GM12878 (cell line): ENCODE data around the gene NSG1.

ENCODE experiments used
- CTCF ChIP-seq, 3 experiments: IDR thresholded peaks in 2 of 3; conservative IDR thresholded peaks in 1 of 3; 2 replicates each; pipeline ENCODE4 v1.5.1; 2011; ENCODE audit warnings: low read depth in 3 of 3, low read length in 3 of 3, mild to moderate bottlenecking in 3 of 3, control low read depth in 2 of 3, moderate library complexity in 2 of 3, inconsistent platforms in 1 of 3, mixed read lengths in 1 of 3; ENCODE audit not compliant: control insufficient read depth in 2 of 3, insufficient read depth in 1 of 3; ENCODE audit errors: extremely low read depth in 1 of 3
- TF ChIP-seq, protein P1 (sequence below): fragments of 450-650 bp; IDR thresholded peaks from 2 replicates; pipeline ENCODE4 v1.6.1; 2017; ENCODE audit warnings: mild to moderate bottlenecking, moderate library complexity

DNA sequence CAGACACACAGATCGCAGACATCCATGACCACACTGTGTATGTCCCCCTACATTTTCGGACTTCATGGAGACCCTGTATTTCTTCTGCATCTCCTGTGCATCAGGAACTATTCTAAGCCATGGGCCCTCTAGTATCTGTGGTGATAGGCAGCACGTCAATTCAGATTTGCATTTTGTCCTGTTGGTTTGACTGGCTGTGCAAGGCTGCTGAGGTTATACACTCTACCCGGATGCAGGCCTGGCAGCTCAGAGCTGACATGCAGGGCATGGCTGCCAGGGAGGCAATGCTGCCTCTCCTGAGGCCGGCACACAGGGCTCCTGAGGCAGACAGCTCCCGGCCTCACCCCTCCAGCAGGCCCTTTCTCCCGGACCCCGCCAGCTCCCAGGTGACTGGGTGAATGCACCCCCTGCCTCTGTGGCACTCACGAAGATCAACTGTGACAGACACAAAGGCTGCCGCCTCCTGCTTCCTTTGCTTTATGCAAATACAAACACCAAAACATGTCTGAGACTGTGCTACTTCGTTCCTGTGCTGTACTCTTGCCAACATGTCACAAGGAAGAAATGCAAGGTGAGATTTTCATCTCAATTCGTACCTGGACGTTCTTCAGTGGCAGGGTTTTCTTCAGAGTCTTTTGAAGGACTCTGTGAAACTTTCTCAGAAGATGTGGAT is 51.0 kb downstream of the NSG1 start:
- TF ChIP-seq CTCF (IDR thresholded peaks at IDR 0.05 in 2 of 3, conservative IDR thresholded peaks at IDR 0.05 in 1 of 3; ENCODE audit: control insufficient read depth in 2 of 3, extremely low read depth in 1 of 3, insufficient read depth in 1 of 3, low read depth in 3 of 3, low read length in 3 of 3) = no peak
- TF ChIP-seq, protein P1, sequence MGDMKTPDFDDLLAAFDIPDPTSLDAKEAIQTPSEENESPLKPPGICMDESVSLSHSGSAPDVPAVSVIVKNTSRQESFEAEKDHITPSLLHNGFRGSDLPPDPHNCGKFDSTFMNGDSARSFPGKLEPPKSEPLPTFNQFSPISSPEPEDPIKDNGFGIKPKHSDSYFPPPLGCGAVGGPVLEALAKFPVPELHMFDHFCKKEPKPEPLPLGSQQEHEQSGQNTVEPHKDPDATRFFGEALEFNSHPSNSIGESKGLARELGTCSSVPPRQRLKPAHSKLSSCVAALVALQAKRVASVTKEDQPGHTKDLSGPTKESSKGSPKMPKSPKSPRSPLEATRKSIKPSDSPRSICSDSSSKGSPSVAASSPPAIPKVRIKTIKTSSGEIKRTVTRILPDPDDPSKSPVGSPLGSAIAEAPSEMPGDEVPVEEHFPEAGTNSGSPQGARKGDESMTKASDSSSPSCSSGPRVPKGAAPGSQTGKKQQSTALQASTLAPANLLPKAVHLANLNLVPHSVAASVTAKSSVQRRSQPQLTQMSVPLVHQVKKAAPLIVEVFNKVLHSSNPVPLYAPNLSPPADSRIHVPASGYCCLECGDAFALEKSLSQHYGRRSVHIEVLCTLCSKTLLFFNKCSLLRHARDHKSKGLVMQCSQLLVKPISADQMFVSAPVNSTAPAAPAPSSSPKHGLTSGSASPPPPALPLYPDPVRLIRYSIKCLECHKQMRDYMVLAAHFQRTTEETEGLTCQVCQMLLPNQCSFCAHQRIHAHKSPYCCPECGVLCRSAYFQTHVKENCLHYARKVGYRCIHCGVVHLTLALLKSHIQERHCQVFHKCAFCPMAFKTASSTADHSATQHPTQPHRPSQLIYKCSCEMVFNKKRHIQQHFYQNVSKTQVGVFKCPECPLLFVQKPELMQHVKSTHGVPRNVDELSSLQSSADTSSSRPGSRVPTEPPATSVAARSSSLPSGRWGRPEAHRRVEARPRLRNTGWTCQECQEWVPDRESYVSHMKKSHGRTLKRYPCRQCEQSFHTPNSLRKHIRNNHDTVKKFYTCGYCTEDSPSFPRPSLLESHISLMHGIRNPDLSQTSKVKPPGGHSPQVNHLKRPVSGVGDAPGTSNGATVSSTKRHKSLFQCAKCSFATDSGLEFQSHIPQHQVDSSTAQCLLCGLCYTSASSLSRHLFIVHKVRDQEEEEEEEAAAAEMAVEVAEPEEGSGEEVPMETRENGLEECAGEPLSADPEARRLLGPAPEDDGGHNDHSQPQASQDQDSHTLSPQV = no peak
